ENCODE data around the gene NFX1.

GRCh38 chr9:33340186-33340585 lies 49.9 kb downstream of the NFX1 start:
- no peak for TF ChIP-seq SIN3A (IDR thresholded peaks at IDR 0.05; ENCODE audit: borderline replicate concordance, insufficient read depth, low read length)
- no peak for TF ChIP-seq TAF1 (IDR thresholded peaks at IDR 0.05; ENCODE audit: borderline replicate concordance, insufficient read depth, low read length)
- TF ChIP-seq POLR2AphosphoS5 (IDR thresholded peaks at IDR 0.05; ENCODE audit: low read depth, low read length), result no peak
- TF ChIP-seq REST (IDR thresholded peaks at IDR 0.05; ENCODE audit: insufficient read depth in 1 of 2, low read depth in 2 of 2, low read length in 2 of 2), result no peak
- TF ChIP-seq FOXP2 (optimal IDR thresholded peaks at IDR 0.05; ENCODE audit: borderline replicate concordance, extremely low read depth, extremely low read length, insufficient read depth), result no peak

All from PFSK-1 (cell line).